Stimulated activated CD4-positive, alpha-beta T cell treated with anti-CD3 and anti-CD28 coated beads, TNF-alpha, amount 100 ng/mL, for 24 hours (primary cell): ENCODE measurements around the gene WASHC4.

ENCODE experiments used
- DNase-seq, 3 experiments: peaks; one replicate each; pipeline ENCODE4 v3.0.0-alpha.2; 2020; ENCODE audit warnings: low read depth in 3 of 3

Gene WASHC4, protein sequence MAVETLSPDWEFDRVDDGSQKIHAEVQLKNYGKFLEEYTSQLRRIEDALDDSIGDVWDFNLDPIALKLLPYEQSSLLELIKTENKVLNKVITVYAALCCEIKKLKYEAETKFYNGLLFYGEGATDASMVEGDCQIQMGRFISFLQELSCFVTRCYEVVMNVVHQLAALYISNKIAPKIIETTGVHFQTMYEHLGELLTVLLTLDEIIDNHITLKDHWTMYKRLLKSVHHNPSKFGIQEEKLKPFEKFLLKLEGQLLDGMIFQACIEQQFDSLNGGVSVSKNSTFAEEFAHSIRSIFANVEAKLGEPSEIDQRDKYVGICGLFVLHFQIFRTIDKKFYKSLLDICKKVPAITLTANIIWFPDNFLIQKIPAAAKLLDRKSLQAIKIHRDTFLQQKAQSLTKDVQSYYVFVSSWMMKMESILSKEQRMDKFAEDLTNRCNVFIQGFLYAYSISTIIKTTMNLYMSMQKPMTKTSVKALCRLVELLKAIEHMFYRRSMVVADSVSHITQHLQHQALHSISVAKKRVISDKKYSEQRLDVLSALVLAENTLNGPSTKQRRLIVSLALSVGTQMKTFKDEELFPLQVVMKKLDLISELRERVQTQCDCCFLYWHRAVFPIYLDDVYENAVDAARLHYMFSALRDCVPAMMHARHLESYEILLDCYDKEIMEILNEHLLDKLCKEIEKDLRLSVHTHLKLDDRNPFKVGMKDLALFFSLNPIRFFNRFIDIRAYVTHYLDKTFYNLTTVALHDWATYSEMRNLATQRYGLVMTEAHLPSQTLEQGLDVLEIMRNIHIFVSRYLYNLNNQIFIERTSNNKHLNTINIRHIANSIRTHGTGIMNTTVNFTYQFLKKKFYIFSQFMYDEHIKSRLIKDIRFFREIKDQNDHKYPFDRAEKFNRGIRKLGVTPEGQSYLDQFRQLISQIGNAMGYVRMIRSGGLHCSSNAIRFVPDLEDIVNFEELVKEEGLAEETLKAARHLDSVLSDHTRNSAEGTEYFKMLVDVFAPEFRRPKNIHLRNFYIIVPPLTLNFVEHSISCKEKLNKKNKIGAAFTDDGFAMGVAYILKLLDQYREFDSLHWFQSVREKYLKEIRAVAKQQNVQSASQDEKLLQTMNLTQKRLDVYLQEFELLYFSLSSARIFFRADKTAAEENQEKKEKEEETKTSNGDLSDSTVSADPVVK

DNA sequence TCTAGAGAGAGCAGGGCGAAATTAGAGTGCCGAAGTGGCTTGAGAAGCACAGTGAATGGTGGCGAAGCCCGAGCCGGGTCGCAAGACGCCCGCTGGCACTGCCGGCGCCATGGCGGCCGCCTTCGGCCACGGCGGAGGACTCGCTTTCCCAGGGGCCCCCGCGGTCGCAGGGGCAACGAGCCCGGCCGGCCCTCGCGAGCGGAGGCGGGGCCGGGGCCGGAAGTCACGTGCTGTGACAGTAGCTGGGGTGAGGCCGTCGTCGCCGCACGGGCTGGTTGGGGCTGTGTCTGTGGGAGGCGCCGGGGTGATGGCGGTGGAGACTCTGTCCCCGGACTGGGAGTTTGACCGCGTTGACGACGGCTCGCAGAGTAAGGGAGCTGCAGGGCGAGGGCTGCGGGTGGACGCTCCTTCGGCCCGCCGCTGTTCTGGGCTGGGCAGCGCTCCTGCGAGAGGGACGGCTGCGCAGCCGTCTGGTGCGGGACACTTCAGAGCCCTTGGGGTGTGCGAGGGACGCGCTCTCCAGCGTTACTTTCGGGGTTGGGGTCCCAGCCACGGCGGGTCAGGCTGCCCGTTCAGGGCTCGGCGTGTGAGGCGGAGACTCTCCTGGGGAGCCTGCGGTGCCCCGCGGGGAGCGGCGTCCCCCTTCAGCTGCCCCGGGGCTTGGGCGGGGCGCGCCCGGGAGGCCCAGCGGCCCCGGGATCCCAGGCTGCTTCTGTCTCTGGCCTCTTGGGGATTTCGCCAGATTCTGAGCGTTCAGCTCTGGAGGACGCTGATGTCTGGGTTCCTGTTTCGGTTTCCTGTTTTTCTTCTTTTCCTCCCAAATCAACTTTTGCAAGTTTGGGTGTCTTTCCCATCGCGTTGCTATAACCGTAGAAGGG is at the start of gene WASHC4:
Gene WASHC4, plus strand, starts transcription at position 238 of the 878 bp plus-strand sequence. Its CDS starts 70 bp downstream, at position 308.
- DNase-seq, result peak; percentile 85 to 92 (median 87)

DNA sequence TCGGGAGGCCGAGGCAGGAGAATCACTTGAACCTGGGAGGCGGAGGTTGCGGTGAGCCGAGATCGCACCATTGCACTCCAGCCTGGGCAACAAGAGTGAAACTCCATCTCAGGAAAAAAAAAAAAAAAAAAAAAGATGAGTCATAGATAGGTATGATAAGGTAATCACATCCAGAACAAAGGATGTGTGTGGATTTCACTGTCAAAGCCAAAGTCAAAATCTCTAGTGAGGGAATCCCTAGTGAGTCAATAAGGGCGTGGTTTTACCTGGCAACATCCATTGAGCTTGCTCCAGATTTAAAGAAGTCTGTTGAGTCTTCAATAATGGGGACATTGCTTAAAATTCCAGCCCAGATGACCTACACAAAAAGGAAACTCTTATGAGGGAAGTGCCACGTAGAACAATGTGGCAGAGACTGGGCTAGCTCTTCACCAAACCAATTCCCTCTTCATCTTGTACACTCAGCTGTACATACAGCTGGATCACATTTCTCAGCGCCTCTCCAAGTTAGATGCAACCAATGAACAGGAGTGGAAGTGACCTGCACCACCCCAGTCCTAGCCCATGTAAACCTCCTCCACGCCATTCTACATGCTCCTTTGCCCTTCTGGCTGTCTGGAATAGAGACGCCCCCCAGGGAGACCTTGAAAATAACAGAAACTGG is 46.7 kb upstream of the WASHC4 start:
- DNase-seq, result no peak

DNA sequence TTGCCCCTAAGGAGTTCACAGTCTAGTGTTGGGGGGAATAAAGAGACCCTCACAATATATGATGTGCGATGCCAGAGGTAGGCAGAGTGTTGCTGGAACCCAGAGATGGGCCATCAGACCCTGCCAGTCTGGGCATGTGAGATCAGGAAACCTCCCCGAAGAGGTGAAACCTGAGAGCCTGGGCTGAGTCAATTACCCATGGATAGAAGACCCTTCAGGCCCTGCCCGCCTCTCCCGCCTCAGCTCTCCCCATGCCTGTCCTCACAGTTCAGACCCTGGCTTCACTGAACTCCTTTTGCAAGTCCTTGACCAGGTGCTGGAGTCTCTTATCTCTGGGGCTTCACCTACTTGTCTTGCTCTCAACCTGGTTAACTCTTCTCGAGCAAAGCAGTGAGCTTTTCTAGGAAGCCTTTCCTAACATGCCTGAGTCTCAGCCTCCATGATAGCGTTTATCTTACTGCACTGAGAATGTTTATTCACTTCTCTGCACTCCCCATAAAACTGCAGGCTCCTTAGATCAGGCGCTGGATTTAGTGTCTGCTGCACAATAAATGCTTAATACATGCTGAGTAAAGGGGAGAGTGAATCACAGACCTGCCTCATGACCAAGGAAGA is 42.9 kb upstream of the WASHC4 start:
- DNase-seq, result no peak

DNA sequence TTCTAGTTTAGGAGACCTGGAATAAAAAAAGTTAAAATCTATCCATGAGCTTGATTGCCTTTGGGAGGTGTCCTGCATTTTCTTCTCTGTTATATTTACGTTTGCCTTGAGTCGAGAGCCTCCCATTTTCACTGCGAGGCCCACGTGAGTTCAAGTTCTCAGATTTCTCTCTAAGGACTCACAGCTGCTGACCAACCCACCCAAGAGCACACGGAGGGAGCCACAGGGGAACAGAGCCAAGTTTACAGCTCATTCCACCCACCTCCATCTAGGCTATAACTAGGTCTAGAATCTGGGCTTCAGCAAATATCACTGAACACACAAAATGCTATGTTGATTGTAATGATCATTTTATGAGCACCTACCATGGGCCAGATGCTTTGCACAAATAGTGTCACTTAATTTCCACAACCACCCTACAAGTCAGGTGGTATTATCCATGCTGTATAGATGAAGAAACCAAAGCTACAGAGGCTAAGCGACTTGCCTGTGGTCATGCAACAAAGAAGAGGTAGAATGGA is 40.0 kb upstream of the WASHC4 start:
- no peak for DNase-seq

DNA sequence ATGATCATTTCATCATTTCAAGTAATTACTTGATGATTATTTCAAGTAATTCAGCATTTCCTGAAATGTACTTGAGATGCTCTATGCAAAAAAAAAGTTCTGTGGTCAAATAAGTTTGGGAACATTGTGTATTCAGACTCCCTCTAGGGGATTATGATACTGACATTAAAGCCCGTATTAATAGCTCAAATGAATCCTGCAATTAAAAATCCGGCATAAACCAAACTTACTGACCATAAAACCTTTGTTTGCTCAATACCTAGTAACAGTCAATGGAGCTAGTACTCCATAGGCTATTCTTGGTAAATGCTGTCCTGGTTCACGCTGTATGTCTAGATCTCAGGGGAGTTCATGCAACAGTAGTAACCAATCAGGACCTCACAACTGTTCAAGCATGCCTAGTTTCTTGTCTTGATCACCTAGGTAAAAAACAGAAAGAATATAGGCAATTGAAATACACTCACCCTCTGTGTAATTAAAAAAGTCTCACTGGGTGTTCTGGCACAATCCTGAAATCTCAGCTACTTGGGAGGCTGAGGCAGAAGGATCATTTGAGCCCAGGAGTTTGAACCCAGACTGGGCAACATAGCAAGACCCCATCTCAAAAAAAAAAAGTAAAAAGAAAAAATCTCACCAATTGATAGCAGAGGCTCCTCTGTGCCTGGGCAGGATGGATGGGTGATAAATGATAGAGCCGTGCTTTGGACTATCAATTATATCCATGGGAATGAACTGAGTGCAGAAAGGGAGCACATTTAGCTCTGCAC is 37.4 kb upstream of the WASHC4 start:
- DNase-seq, result no peak

DNA sequence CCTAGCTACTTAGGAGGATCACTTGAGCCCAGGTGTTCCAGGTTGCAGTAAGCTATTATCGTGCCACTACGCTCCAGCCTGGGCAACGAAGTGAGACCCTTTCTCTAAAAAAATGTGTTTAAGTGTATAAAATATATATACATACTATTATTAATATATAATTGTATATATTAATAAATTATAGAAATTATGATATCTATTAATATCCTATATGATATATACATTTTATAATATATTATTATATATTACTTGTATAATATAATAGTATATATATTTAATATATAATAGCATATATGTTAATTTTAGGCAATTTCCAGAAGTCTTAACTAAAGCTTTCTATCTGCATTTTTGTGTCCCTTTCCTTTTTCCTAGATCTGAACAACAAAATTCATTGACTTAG is 35.5 kb upstream of the WASHC4 start:
- DNase-seq, result no peak

DNA sequence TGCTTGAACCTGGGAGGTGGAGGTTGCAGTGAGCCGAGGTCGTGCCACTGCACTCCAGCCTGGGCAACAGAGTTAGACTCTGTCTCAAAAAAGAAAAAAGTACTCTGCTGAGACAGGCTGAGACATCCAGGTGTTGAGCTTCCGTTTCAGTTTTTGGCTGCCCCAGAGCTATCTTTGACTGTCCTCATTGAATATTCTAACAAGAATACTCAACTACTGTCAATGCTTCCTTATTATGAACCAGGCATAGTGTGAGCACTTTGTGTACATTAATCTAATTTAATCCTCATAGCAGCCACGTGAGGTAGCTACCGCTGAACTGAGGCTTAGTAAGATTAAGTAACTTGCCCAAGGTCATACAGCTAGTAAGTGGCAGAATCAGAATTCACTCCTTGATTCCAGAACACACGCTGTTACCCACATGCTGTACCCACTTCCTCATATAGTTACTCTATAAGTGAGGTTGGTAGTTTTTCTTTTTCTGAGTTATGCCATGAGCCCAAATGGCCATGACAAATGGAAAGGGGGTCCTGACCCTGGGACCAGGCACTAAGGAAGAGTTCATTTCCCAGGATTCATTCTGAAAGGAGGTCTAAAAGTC is 34.5 kb upstream of the WASHC4 start:
- no peak for DNase-seq

DNA sequence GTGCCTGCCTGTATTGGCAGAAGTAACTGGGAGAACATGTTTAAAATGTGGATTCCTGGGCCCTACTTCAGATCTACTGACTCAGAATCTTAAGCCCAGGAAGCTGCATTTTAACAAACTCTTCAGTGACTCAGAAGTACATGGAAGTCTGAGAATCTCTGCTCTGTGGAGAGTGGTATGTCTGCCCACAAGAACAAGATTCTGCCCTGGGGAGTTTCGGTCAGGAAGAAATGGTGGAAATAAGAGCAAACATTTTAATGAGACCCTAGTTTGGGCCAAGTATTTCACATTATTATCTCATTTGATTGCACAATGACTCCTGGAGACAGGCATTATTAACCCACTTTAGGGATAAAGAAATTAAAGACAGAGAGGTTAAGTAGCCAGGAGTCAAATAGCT is 31.4 kb upstream of the WASHC4 start:
- DNase-seq, result no peak

DNA sequence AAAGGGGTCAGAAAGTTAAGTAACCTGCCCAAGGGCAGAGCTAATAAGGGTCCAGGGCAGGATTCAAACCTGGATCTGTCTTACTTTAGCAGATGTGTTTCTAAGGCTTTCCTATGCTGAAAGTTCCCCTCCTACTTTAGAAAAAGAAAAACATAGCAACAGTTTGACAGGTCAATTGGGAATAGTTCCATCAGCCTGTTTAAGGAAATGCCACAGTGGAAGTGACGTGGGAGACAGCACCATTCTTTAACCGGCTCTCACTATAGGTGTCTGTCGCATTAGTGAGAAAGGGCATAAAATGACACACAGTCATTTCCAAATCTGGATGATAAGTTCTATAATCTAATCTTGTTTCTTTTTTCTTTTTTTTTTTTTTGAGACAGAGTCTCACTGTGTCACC is 30.6 kb upstream of the WASHC4 start:
- DNase-seq, result no peak

DNA sequence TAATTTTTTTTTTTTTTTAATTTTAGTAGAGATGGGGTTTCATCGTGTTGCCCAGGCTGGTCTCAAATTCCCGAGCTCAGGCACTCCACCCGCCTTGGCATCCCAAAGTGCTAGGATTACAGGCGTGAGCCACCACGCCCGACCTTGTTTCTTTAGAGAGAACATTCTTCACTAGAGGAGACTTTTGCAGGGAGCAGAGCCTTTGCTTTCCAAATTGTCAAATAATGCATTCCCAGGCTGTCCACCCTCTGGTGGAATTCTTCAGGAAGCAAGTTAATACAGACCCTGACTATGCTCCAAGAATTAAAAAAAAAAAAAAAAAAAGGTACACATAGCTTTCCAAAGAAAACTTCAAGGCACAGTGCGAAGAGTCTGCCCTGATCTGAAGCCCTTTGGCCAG is 30.1 kb upstream of the WASHC4 start:
- DNase-seq, result no peak

DNA sequence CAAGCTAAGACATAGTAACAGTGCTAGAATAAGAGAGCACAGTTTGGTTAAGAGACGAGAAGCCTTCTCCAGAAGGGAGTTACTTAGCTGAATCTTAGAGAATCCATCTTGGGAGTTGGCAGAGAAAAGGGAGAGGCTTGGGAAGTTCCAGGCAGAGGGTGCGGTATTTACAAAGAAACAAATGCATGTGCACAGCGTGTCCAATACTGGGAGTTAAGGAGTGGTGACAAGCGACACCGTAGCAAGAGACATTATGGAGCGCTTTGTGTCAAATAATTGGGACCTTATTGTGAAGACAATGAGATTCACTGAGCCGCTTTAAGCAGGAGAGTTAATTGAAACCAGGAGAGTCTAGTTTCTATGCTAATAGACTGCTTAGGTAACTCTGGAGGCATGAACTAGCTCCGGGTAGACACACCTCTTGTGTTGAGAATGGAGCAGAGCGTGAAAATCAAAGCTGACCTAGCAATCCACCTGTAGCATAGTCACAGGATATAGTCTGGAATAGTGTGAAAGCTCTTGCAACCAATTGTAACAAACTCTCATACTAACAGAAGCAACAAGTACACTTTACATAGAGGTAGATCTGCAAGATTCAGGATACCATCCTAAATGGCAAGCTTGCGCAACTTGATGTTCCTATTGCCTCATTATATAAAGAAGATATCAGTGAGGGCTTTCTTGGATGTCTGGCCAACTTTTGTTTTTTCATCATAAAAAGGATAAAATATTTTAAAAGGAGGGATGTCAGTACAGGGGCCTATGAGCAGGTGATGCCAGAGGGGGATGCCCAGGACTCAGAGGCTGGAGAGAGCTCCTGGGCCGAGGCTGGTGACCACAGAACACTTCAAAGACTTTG is 28.6 kb upstream of the WASHC4 start:
- DNase-seq, result no peak

DNA sequence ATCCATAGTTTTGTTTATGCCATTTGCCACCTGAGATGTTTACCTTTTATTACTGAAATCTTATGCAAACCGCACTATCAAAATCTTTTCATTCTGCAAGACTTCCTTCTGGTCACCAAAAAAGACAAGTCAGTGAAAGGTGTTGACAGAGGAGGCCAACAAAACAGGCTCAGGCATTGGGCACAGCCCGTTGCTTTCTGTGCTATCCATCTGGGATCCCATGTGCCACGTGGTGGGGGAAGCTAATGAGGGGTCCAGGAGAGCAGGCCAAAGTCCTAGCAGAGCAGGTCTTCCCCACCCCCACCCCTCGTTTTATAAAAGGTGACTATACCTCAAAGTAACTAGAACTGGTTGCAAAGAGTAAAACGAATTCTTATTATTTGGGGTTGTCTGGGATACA is 24.5 kb upstream of the WASHC4 start:
- no peak for DNase-seq

DNA sequence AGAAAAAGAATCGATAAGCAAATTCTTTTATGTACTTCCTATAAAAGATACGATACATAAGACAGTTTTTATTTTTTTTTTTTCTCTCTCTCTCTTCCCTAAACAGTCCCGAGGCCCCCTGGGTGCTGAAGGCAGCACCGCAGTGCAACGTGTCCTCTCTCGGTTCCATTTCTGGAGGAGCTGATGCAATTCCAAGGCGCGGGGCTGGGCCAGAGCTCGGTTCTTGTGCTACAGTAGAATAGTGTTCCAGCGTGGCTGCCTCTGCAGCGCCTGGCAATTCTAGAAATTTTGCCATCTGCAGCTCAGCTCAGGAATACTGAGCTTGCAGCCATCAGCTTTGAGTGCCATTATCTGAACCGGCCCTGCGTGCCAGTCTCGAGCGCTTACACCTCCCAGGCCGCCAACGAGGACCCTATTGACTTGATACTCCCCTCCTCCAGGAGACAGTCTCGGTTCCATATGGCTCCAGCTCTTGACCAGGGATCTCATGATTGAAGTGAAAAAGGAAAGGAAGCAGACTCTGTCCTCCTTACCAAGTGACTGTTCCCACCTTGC is 23.9 kb upstream of the WASHC4 start:
- DNase-seq, result peak in 1 of 3 experiments; percentile 12

DNA sequence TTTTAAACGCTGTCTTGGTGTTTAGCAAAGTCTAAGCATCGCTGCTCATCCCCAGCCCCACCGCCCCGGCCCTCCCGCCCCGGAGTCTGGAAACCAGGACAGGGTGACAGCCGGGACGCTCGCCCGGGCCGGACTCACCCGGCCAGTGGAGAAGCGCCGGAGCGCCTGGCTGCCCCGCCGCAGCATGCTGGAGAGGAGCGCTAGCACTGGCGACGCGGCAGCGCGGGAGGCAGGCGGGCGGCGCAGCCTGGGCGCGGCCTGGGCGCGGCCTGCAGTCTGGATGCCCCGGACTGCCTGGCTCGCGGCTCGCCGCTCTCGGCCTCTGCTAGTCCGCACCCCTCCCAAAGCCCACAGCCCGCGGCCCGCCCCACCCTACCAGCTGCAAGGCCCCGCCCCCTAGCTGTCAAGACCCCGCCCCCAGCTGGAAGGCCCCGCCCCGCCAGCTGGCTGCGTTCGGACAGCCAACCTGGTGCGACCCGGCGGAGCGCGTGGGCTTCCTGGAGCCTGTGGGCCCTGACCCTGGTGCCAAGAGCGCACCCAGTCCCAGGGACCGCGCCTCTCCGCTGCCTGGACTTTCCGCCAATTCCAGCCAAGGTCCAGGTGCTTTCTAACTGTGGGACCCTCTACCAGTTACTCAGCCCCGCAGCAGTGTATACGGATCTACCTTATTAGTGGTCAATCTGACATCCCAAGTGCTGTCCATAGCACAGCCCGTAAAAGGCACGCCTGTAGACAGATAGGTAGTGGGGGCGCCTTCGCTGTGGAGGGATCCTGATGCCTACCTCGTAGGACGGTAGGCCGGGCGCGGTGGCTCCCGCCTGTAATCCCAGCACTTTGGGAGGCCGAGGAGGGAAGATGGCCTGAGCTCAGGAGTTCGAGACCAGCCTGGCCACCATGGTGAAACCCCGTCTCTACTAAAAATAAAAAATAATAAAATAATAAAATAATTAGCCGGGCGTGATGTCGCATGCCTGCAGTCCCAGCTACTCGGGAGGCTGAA is 23.0 kb upstream of the WASHC4 start, which contains the start of gene ALDH1L2:
Gene ALDH1L2, minus strand, starts transcription at position 208 of the 1,000 bp plus-strand sequence. Its CDS starts 22 bp downstream, at position 186.
- DNase-seq, result peak; percentile 6 to 66 (median 15)

DNA sequence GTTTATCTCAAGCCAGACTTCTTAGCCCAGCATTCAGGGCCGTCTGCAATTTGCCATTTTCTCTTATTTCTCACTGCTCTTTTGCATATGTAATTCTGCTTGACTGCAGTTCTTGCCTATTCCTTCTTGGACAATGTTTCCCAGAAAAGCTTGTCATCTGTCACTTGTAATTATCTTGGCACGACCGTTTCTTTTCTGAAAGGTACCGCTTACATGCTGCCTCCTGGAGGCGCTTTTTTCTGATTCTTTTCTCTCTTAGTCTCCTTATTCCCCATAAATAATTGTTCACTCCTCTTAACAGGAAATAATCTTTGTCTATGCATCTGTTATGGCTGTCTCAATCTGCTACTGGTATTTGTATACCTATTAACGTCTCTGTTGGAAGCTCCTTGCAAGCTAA is 22.0 kb upstream of the WASHC4 start:
- DNase-seq, result no peak

DNA sequence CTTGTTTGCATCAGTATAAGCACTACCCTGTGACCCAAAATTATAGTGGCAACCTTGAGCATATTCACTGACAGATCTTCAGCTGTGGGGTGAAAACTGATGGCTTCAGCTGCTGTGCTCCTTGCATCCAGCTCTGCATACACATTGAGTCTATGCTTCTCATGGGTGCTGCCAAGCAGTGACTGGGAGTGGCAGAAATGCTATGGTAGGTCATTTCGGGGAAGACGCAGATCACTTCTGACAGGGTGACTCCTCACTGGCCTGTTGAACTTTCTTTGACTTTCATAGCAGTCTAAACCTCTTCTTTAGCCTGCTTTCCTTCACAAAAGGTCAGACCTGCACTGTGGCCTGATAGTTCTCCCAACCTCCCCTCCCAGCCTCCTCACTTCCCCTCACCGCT is 17.7 kb upstream of the WASHC4 start:
- DNase-seq, result no peak
